H1 (cell line): Measurements from ENCODE around the gene LINGO4. TPM values are rescaled to one million over a fixed set of nuclear protein-coding genes. Genes with fewer than 3 reads are reported as not detected.

ENCODE experiments used
- CBX8 ChIP-seq: fragments of 300-800, 300-1000 bp; sonication (generic); IDR thresholded peaks from 2 replicates; pipeline ENCODE4 v1.7.1; 2016; ENCODE audit warnings: low read depth, low read length, borderline replicate concordance
- EP300 ChIP-seq, 2 experiments: IDR thresholded peaks; 1 replicate in 1 of 2; 2 replicates in 1 of 2; pipeline ENCODE4 v1.6.1; 2011 to 2012; ENCODE audit warnings: low read depth in 2 of 2, low read length in 2 of 2, mild to moderate bottlenecking in 2 of 2, borderline replicate concordance in 1 of 2, inconsistent platforms in 1 of 2, moderate library complexity in 1 of 2
- FOSL1 ChIP-seq: IDR thresholded peaks from 2 replicates; pipeline ENCODE4 v1.6.1; 2011; ENCODE audit warnings: mild to moderate bottlenecking, low read depth, low read length, moderate library complexity; ENCODE audit not compliant: insufficient read depth
- TEAD4 ChIP-seq: IDR thresholded peaks from 2 replicates; pipeline ENCODE4 v1.6.1; 2012; ENCODE audit warnings: low read depth, low read length, inconsistent platforms, mixed read lengths
- polyA plus RNA-seq, 7 experiments: library from polyadenylated mRNA; depleted of rRNA in 3 of 7; stranded (reverse) in 5 of 7; unstranded in 2 of 7; fragments of >200 nt in 5 of 7; fragments of 200-250 nt in 2 of 7; gene quantifications; 1 replicate in 5 of 7; 2 replicates in 1 of 7; 4 replicates in 1 of 7; pipeline versions ENCODE4 v1.2.1 to v1.2.3, GENCODE V29; 2011 to 2013; ENCODE audit warnings: missing spikeins in 2 of 7, mixed read lengths in 2 of 7
- total RNA-seq: library from RNA; stranded (reverse); fragmentation: NEBNext Ultra II Directional; extraction: Animal tissue kit (Norgen Biotek cat#: 25700); gene quantifications from 2 replicates; pipeline ENCODE4 v1.2.1, GENCODE V29; 2021
- TF ChIP-seq, protein P1 (sequence below): IDR thresholded peaks from 2 replicates; pipeline ENCODE4 v1.6.1; 2012; ENCODE audit warnings: low read length, inconsistent platforms

Gene LINGO4
- total and polyA plus RNA-seq, 2 of the 8 experiments (the other 6 are each of a cell fraction or from before 2014, with no cell fraction given) = 0.03 TPM; not detected in 1

DNA sequence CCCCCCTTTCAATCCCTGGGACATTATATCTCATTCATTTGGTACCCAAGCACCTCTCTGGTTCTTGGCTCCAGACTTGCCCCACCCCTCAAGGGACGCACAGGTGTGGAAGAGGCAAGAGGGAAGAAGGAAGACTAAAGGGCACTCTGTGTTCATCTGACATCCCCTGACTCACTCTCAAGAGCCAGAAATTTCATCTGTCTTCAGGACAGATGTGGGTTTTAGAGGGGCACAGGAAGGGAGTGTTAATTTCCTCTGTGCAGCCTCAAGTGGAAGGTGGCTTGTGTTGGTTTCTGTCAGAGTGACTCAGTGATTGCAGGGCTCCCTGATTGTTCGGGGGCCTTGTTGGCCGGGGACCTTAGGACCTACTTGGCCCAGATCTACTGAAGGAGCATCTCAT is 32.0 kb upstream of the LINGO4 start (continued):
- no peak for TF ChIP-seq FOSL1
- TF ChIP-seq CBX8 = no peak
- TF ChIP-seq, protein P1, sequence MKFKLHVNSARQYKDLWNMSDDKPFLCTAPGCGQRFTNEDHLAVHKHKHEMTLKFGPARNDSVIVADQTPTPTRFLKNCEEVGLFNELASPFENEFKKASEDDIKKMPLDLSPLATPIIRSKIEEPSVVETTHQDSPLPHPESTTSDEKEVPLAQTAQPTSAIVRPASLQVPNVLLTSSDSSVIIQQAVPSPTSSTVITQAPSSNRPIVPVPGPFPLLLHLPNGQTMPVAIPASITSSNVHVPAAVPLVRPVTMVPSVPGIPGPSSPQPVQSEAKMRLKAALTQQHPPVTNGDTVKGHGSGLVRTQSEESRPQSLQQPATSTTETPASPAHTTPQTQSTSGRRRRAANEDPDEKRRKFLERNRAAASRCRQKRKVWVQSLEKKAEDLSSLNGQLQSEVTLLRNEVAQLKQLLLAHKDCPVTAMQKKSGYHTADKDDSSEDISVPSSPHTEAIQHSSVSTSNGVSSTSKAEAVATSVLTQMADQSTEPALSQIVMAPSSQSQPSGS = no peak
- TF ChIP-seq TEAD4 = no peak
- no peak for TF ChIP-seq EP300 (IDR thresholded peaks at IDR 0.05; ENCODE audit: borderline replicate concordance in 1 of 2, low read depth in 2 of 2, low read length in 2 of 2)
- TF ChIP-seq, all 59 proteins: peak for 0
